Memory B cell (primary cell): Measurements from ENCODE around the gene B4GAT1.

Experiments used
- ATAC-seq: fragments of 150-1000 bp; cut with Tn5 transposase; 2 replicates; pipeline ENCODE4 v1.10.0; 2021; ENCODE audit warnings: low read depth, mild to moderate bottlenecking, moderate library complexity
- DNase-seq, 2 donors: peaks; one replicate each; pipeline ENCODE4 v3.0.0; 2022; ENCODE audit warnings: low spot score in 2 of 2
- H3K27ac Mint-ChIP-seq: one replicate; pipeline ENCODE4 v1.8.0; 2022; ENCODE audit warnings: mild to moderate bottlenecking, moderate library complexity, mixed read lengths
- H3K27me3 Mint-ChIP-seq: one replicate; pipeline ENCODE4 v1.8.0; 2022; ENCODE audit warnings: mixed read lengths
- H3K36me3 Mint-ChIP-seq: one replicate; pipeline ENCODE4 v1.8.0; 2022; ENCODE audit warnings: mild to moderate bottlenecking, mixed read lengths
- H3K4me1 Mint-ChIP-seq: one replicate; pipeline ENCODE4 v1.8.0; 2022; ENCODE audit warnings: mixed read lengths
- H3K4me3 Mint-ChIP-seq: one replicate; pipeline ENCODE4 v1.8.0; 2022; ENCODE audit warnings: mild to moderate bottlenecking, moderate library complexity, mixed read lengths
- H3K9me3 Mint-ChIP-seq: one replicate; pipeline ENCODE4 v1.8.0; 2022; ENCODE audit warnings: mixed read lengths

The B4GAT1 gene

DNA sequence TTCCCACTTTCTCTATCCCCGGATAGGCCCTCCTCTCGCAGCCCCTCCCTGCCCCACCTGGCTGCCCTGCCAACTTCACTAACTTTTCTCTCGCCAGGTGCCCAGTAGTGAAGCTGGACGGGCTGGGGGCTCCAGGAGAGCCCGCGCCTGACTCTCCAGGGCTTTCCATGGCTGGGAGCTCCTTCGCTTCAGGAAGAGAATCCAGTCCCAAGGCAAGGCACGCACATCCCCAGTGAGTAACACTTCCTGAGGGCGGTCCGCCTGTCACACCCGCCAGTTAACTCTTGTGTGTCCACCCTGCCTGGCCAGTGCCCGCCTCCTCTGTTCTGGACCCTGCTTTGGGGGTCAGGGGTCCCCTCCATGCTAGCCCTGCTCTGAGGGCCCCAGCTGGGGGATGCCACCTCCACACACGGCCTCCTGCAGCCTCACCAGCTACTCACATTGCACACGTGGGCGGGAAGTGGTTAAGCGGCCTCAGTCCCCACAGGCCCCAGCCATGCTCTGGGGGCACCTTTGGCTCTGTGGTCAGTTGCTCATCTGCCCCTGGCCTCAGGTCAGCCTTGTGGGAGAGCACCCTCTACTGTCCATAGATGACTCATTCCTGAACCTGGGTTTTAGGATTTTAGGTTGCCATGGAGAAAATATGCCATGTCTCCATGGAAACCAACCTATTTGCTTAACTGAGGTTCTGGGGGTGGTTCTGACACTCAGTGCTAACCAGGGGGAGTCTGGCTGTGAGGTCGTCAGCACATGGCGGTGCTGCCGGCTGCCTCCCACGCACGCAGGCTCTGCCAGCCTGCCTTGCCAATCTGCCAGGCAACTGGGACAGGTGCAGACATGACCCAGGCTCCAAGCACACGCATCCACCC, 11.0 kb downstream of the B4GAT1 start, which contains the start of gene RIN1:
RIN1 (minus strand) TSS at position 201 of the 869 bp plus-strand sequence; CDS start at position 169, 32 bp downstream.
- Mint-ChIP-seq H3K27me3 (peaks cover 4% of the 10 kb centered on the region), H3K9me3 (no peaks in the 10 kb centered on the region), H3K36me3 (peaks cover 15% of the 10 kb centered on the region), H3K27ac (no peak within 1 kb of the TSS), H3K4me1 (peaks cover 22% of the 10 kb centered on the region), H3K4me3 (peak within 1 kb of the TSS; percentile 86)
- DNase-seq (no peak), ATAC-seq (peak; percentile 76)

DNA sequence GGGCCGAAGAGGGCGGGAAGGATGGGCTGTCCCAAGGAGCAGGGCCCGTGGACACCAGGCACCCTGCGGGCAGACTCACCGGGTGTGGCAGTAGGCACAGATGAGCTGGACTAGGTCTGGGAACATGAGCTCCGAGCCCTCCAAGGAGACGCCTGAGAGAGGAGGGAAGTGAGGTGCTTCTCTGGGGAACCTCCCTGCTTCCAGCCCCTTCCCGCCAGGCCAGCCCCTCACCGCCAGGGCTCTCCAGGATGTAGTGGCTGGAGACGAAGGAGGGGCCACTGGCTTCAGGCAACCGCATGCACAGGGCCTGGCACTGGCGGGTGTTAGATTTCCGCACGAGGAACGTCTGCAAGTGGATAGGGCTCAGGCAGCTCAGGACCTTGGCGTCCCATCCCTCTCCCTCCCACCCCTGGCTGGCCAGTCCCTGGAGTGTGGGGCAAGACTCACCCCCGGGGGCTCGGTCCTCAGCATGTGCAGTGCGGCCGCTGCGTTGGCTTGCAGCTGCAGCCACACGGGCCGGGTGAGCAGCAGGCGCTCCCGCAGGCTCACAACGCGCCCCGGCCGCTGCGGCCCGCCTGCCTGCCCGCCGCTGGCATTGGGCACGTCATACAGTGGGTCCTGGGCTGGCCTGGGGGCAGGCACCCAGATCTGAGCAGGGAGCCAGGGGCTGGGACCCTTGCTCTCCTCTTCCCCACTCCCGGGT, 11.7 kb downstream of the B4GAT1 start:
- no peak overlapping the region for H3K27ac Mint-ChIP-seq
- peaks cover 20% of the 10 kb centered on the region for H3K4me1 Mint-ChIP-seq

DNA sequence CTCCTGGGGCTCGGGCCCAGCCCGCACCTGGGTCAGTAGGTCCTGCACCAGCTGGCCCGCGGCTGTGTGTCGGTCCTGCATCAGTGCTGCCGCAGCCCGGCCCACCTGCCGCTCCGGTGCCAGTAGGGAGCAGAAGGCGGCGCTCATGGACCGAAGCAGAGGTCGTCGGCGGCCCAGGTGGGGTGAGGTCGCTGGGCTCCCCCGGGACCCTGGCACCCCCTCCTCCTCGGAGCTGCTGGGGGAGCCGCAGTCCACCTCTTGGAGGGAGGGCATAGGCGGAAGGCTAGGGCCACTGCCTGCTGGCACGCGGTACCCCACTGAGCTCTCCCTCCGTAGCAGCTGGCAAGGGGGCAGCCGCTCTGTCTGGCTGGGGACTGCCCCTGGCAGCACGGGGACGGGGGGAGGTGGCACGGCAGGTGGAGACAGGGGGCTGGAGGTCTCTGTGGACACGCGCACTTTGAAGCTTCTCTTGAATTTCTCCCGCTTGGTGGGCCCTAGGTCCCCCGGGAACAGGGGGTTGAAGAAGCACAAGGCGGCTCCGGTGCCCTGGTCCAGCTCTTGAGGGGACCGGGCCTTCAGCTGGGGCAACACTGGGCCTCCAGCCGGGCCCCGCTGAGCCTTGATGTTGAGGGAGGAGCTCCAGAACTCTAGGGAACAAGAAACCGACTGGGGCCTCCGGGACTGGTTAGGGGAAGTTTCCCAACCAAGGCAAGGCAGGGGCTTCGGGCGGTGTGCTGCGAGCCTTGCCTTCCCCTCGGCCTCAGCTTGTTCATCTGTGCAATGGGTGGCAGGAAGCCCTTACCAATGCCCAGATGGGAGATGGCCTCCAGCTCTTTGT, 12.6 kb downstream of the B4GAT1 start:
- DNase-seq = no peak
- ATAC-seq = no peak
- peaks cover 6% of the 10 kb centered on the region for H3K27me3 Mint-ChIP-seq
- peaks cover 12% of the 10 kb centered on the region for H3K36me3 Mint-ChIP-seq
- H3K4me3 Mint-ChIP-seq = peak overlapping the region; percentile 70
- H3K9me3 Mint-ChIP-seq = no peaks in the 10 kb centered on the region
- H3K27ac Mint-ChIP-seq = no peak overlapping the region
- peaks cover 20% of the 10 kb centered on the region for H3K4me1 Mint-ChIP-seq

More for the DNA sequence above, 11.7 kb downstream of the B4GAT1 start:
- ATAC-seq = peak; percentile 29
- Mint-ChIP-seq H3K9me3 (no peaks in the 10 kb centered on the region), H3K4me3 (peak overlapping the region; percentile 86), H3K27me3 (peaks cover 4% of the 10 kb centered on the region), H3K36me3 (peaks cover 12% of the 10 kb centered on the region)
- DNase-seq = no peak

DNA sequence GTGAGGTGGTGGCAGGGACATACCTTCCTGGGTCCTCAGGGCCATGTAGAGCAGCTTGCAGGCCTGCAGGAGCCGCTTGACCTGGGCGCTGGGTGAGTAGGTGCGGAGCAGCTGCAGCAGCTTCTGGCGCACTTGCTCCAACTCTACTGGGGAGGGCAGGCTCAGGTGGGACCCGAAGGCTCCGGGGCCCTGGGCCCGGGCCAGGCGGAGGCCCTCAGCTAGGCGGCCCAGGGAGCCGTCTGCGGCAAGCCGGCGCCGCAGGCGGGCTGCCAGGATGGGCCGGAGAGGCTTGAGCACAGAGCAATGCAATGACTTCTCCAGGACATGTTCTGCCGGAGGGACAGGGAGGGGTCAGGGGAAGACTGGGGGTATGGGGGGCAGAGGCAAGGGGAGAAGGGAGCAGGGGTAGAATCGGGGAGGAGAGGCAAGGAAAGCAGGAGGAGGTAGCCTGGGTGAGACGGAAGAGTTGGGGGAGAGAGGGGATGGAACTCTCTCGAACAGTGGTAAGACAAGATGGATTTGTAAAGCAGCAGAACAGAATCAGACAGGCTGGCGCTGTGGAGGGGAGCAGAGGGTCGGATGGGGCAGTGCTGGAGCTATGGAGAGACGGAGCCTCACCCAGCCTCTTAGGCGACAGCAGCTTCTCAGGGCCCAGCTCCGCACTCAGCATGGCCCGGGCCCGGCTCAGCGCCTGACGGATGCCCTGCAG, 13.4 kb downstream of the B4GAT1 start:
- Mint-ChIP-seq H3K27me3 (peaks cover 6% of the 10 kb centered on the region), H3K4me1 (peaks cover 20% of the 10 kb centered on the region), H3K9me3 (no peaks in the 10 kb centered on the region), H3K36me3 (peaks cover 9% of the 10 kb centered on the region), H3K27ac (no peak overlapping the region), H3K4me3 (no peak overlapping the region)
- no peak for ATAC-seq
- no peak for DNase-seq

DNA sequence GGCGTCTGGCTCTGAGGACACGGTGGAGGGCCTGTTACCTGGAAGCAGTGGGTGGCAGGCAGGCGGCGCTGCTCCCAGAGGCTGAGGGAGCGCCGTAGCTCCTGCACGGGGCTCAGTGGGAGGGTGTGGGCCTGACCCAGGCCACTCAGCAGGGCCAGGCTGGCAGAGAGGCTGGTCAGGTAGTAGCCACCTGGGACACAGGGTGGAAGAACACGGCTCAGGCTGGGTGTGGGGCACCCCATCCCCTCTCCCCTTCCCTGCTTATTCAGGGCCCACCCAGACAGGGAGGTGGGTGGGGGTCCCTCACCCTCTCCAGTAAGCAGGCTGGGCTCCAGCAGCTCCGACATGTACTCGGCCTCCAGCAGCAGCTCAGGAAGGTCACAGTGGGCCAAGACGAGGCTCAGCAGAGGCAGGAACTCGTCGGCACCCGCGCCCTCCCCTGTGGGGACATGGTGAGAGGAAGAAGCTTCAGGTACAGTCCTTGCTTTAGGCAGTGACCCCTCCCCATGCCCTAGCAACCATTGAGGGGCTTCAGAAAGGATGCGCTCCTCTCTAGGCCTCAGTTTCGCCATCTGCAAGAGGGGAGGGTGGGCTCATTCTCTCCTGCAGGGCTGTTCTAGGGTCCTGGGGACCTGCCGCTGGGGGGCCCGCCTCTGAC, 14.1 kb downstream of the B4GAT1 start:
- Mint-ChIP-seq H3K4me3 (no peak overlapping the region), H3K27ac (no peak overlapping the region), H3K27me3 (peaks cover 6% of the 10 kb centered on the region), H3K36me3 (peaks cover 4% of the 10 kb centered on the region), H3K9me3 (no peaks in the 10 kb centered on the region), H3K4me1 (peaks cover 24% of the 10 kb centered on the region)
- no peak for DNase-seq
- ATAC-seq = no peak

DNA sequence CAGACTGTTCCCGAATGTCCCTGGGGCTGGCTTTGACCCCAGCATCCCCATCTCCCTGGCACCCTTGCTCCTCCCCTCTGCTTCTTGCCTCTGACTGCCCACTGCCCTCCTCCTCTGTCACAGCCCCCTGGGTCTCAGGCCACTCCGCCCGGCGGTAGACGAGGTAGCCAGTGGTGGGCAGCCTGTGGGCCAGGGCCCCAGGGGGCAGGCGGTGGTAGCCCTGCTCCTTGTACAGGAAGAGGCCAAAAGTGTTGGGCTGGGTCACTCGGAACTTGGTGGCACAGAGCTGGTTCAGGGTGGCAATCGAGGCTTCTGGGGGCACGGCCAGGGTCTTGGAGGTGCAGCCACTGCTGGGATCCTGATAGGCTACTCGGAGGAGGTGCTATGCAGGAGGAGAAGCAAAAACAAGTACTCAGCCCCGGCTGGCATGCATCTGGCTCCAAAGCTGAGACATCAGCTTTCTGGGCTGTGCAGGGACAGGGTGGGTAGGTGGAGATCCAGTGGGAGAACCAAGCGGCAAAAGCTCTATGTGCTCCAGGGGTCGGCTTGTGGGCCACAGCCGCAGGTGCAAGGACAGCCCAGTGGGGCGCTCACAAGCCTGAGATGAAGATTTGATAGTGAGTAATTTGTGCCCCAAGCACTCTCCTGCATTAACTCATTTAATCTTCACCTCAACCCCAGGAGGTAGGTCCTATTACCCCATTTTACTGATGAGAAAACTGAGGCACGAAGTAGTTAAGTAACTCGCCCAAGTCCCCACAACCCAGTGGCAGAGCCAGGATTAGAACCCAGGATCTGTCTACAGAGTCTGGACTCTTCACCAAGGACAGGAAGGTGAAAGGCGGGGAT, 14.8 kb downstream of the B4GAT1 start:
- Mint-ChIP-seq H3K9me3 (no peaks in the 10 kb centered on the region), H3K27me3 (peaks cover 6% of the 10 kb centered on the region), H3K4me1 (peaks cover 27% of the 10 kb centered on the region), H3K4me3 (no peak overlapping the region), H3K36me3 (peaks cover 4% of the 10 kb centered on the region), H3K27ac (no peak overlapping the region)
- DNase-seq = no peak
- ATAC-seq = no peak

DNA sequence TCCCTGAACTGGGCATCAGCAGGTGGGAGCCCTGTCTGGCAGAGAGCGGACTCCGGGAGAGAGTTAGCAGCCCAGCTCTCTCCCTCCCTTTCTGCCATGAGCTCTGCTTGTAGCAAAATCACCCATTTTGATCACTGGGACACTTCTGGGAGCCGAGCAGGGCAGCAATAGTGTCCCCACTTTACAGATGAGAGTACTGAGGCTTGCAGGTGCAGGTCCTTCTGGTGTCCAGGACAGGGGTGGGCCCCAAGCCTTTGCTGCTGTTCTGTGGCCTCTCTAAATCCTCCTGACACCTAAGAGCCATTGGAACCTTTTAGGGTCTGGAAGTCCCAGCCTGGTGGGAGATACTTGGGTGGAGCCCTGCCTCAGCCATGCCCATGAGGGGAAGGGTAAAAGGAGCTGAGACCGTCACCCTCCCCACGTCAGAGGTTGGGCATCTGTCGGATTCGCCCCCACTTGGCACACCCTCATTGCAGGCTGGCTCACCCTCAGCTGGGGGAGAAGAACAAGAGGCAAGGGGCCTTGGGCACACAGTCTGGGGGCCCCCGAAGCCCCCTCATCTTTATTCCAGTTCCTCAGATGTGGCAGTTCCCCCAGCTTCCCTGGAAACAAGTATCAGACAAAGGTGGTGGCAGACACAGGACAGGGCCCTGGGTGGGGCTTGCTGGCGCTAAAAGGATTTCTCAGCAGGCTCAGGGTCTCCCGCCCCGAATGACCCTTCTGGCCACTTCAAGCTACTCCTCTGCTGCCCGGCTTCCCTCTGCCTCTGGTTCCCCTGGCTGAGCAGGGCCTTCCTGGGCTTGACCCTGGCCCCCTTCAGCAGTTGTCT, 15.7 kb downstream of the B4GAT1 start:
- Mint-ChIP-seq H3K27ac (no peak overlapping the region), H3K4me1 (peaks cover 24% of the 10 kb centered on the region), H3K27me3 (peaks cover 8% of the 10 kb centered on the region), H3K9me3 (no peaks in the 10 kb centered on the region), H3K36me3 (peaks cover 1% of the 10 kb centered on the region), H3K4me3 (no peak overlapping the region)
- no peak for DNase-seq
- no peak for ATAC-seq

DNA sequence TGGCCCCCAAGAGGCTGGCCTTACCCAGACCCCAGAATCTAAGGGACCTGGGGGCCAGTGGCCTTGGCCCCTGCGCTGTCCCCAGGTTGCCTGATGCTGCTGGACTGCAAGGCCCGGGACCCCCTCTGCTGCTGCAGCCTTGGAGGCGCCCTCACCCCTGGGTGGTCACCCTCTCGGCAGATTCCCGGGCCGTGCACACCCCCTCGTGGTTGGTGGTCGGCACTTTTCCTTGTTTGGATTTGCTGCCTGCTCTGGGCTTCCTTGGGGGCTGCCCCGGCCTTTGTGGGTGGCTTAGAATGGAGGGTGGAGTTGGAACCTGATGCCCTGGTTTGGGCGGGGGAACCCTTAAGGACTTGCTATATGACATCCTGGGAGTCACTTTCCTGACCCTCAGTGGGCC, 16.5 kb downstream of the B4GAT1 start:
- Mint-ChIP-seq H3K9me3 (no peaks in the 10 kb centered on the region), H3K36me3 (peaks cover 1% of the 10 kb centered on the region), H3K4me1 (peaks cover 18% of the 10 kb centered on the region), H3K4me3 (no peak overlapping the region), H3K27me3 (peaks cover 8% of the 10 kb centered on the region), H3K27ac (no peak overlapping the region)
- no peak for DNase-seq
- ATAC-seq = no peak

DNA sequence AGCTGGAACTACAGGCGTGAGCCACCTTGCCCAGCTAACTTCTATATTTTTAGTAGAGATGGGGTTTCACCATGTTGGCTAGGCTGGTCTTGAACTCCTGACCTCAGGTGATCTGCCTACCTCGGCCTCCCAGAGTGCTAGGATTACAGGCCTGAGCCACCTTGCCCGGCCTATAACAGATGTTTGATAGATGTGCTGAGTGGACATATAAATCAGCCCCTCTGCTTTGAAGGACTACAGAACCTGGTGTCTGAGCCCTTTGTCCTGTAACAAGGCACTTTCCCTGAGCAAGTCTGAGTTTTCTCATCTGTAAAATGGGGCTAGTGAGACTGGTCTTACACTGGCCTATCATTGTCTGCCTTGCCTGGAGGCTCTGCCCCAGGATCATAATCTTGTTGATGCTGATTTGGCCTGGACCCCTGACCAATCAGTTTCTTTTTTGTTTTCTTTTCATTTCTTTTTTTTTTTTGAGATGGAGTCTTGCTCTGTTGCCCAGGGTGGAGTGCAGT, 18.2 kb downstream of the B4GAT1 start:
- H3K27ac Mint-ChIP-seq = no peak overlapping the region

DNA sequence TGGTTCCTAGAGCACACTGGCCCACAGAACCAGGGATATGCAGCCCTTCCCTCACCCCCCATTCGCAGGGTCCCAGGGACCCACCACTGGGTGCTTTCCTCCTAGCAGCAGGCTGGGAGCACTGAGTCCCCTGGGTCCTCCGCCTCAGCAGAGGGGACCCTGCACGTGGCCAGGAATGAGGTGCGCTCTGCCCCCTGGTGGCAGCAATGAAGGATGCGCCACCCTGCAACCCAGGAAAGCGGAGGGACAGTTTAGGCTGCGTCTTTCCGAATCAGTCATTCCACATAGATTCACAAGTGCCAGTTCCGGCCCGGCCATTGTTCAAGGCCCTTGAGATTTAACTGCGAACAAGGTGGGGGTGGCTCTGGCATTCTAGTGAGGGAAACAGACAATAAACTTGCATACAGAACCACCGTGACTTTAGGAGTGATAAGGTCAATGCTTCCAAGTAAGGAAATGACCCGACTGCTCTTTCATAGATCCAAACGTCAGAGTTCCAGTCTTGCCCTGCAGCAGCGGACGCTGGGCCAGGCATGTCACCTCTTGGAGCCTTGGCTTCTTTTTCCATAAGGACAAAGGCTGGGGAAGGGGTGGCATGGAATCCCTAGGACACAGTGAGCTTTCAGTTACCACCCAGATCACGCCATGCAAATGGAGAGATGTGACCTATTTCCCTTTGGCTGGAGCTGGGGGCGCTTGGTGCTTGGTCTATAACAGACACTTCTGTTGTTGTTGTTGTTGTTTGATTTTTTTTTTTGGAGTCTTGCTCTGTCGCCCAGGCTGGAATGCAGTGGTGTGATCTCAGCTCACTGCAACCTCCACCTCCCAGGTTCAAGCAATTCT, 18.9 kb downstream of the B4GAT1 start:
- H3K27ac Mint-ChIP-seq = no peak overlapping the region
- H3K36me3 Mint-ChIP-seq = no peaks in the 10 kb centered on the region
- ATAC-seq (peak; percentile 99), DNase-seq (peak; percentile 81 to 83)
- H3K27me3 Mint-ChIP-seq = peaks cover 4% of the 10 kb centered on the region
- H3K9me3 Mint-ChIP-seq = no peaks in the 10 kb centered on the region
- H3K4me1 Mint-ChIP-seq = peaks cover 17% of the 10 kb centered on the region
- H3K4me3 Mint-ChIP-seq = peak overlapping the region; percentile 53

More for the DNA sequence above, 18.2 kb downstream of the B4GAT1 start:
- DNase-seq (no peak), ATAC-seq (no peak)
- Mint-ChIP-seq H3K27me3 (peaks cover 5% of the 10 kb centered on the region), H3K4me1 (peaks cover 14% of the 10 kb centered on the region), H3K9me3 (no peaks in the 10 kb centered on the region), H3K36me3 (peaks cover 1% of the 10 kb centered on the region), H3K4me3 (no peak overlapping the region)

DNA sequence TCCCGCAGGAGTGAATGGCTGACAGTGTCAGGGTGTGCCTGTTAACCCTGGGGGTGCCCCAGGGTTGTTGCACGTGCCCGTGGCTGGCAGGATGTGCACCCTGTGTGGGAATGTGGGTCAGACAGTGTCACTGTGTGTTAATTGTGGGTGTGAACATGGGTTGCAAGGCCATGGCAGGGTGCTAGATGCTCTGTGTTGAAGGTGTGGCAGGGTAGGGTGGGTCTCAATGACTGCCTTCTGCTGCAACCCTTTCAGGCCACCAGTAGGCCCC, 19.5 kb downstream of the B4GAT1 start:
- Mint-ChIP-seq H3K27ac (no peak overlapping the region), H3K9me3 (no peaks in the 10 kb centered on the region), H3K36me3 (no peaks in the 10 kb centered on the region), H3K4me3 (no peak overlapping the region), H3K4me1 (peaks cover 20% of the 10 kb centered on the region), H3K27me3 (peaks cover 4% of the 10 kb centered on the region)
- ATAC-seq (no peak), DNase-seq (no peak)
